Renal cortex interstitium (tissue), 11 donors: ENCODE data around the gene RECQL5. TPM values are rescaled to one million over a fixed set of nuclear protein-coding genes. Genes with fewer than 3 reads are reported as not detected.

Experiments
- DNase-seq, 11 donors: peaks; one replicate each; pipeline ENCODE4 v3.0.0-alpha.2; 2013; ENCODE audit warnings: low read depth in 9 of 11, low spot score in 4 of 11; ENCODE audit errors: extremely low read depth in 1 of 11
- polyA plus RNA-seq, 3 donors: library from polyadenylated mRNA; unstranded; fragments of 120-200 nt; gene quantifications; one replicate each; pipeline ENCODE4 v1.2.1, GENCODE V29; 2013; ENCODE audit not compliant: insufficient read length in 3 of 3

Gene RECQL5
- polyA plus RNA-seq, 3 donors, result 34.6 to 52.3 (median 44.1) TPM

DNA sequence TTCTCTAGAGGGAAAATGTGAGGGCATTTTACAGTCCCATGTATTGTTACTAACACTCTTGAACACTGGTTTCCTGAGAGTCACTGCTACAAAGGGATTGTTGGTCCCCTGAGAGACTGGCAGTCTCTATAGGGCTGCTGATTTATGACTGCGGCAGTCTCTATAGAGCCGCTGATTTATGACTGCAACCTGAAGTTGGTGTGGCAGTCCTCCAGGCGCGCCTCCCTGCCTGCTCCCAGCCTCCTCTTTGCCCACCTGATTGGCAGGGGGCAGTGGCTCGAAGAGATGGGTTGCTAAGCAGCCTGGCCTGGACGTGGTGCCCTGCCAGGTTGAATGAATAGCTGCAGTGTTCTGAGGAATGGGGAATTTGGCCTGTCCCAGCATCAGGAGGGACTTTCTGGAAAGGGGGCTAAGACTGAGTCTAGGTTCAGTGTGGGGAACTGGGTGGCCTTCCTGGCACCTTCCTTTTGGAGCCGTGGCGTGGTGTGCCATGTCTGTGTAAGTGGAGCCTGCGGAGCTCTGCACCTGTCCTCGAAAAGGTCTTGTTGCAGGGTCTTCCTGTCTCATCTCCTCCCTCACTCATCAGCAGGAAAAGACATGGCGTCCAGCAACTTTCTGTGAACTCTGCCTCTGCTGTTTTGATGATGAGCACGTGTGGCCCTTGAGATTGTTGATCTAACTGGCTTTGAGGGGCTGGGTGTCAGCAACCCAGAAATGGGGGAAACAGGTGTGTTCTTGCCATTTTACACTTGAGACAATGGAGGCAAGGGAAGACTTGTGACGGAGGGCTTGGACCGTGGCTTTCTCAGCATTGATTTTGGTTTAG lies 25.1 kb upstream of the RECQL5 start:
- DNase-seq, result no peak

GRCh38 chr17:75691371-75691791 lies 24.4 kb upstream of the RECQL5 start:
- DNase-seq, result no peak

DNA sequence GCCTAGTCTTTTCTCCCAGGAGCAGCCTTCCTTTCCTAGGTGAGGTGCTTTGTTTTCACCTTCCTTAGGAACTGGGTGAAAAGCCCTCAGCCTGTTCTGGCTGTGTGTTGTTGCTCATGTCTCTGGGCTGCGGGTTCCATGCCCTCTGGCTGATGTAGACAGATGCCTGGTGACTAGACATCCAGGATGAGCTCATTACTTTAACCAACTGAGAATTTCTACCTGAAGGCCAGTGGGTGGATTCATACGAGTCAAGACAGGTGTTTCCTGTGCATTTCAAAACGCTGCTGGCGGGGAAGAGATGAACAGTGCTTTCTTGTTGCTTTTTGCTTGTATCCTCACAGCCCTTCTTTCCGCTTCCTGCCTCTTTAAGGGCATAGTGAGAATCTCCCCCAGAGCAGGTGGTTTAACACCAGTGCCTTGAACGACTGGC lies 22.5 kb upstream of the RECQL5 start:
- DNase-seq, result no peak

GRCh38 chr17:75688209-75688825 lies 21.4 kb upstream of the RECQL5 start:
- DNase-seq, result no peak

DNA sequence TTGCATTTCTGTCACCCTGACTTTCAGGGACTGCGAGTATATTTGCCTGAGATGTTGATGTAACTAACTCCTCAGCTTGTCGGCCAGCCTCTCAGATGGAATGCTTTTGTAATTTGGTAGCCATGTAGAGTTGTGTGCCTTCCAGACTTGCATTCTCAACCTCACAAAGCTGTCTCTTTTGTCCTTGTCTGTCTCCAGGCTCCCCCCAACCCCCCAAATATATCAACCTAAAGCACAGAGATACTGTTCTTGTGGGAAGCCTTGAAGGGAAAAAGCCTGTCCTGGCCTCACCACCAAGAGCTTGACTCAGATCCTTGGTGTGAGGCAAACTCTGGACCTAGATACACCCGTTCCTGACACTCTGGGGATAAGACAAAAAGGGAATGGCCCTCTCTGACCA lies 18.5 kb upstream of the RECQL5 start:
- DNase-seq, result no peak

DNA sequence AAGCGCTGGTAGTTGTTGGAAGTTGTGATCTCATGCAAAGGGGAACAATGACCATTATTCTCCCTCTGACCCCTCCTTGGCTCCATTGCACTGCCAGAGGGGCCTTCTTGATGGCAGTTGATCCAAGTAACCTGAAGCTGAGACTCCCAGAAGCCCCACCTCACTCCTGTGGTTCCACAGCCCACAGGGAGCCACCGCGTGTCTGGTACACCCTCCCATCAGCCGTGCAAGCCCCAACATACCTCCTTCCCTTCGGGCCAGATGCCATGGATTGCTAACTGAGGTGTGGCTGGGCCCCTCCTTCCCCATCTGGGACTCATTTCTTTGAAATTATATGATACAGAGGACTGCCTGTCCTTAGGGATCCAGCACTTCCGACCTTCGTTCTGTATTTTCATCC lies 18.0 kb upstream of the RECQL5 start:
- no peak for DNase-seq

DNA sequence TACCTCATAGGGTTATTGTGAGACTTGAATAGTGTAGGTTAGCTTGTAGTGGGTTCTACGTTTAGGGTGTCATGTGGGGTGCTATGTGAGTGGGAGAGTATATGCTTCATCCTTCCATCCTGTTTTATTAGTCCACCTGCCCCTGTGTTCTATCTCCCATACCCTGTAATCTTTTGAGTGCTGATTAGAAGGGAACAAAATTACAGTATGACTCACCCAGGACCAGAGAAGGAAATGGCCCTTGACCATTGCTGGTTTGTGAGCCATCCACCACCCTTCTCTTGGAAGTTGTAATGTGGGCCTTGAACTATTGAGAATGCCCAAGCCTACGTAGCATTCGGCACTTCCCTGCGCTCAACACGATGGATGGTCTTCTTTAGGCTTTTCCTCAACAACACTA lies 17.3 kb upstream of the RECQL5 start:
- DNase-seq, result no peak

DNA sequence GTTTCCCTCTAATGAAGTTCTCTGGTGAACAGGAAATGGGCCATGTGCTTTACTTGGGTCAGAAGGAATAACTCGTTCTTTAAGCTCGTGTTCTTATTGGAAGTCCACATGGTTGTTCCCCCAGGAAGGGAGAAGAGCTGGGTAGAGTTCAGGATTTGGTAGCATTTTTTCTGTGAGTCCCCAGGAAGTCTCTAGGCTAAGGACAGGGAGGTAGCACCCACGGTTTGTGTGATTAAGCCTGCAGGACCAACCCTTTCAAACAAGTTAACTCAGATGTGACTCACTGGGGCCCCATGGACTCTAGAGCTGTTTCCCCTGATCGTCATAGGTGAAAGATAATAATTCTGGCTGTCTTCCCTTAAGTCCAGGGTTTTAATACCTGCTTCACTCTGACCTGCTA lies 16.6 kb upstream of the RECQL5 start:
- no peak for DNase-seq

- no peak for DNase-seq
These were observed 14.3 kb upstream of the RECQL5 start for GRCh38 chr17:75681289-75681688.

DNA sequence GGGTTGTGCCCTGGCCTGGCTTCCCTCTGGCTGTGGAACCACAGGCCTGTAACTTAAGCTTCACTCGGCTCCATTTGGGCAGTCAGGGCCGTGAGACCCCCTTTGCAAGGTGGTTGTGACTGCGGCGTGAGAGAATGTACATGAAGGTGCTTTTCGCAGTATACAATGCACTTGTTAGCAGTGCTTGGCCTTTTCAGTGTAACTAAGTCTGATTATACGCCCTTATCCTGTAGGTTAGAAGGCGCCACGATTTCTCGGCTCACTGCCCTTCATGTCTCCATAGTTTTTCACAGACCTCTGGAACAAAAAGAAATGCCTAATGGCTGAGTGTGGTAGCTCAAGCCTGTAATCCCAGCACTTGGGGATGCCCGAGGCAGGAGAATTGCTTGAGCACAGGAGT lies 13.5 kb upstream of the RECQL5 start:
- DNase-seq, result no peak

DNA sequence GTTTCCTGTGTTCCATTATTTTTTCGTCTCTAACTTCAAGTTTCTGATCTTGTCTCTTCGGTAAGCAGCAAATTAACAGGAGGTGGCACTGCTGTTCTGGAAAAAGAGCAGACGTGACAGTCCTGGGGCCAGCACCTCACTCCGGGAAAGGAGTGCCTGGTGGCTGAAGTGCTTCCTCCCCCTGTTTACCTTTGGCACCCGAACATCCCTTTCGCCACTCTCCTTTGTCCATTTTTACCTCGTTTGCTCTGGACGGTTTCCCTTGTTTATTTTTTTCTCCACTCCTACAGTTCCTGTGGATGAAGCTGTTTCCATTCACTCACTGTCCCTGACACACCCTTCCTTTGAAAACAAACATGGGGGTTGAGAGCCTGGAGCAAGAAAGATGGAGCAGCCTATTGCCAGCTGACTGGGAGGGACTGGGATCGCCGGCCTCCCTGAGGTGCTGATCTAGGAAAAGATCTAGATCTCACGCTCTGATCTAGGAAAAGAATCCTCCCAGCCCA lies 12.8 kb upstream of the RECQL5 start:
- no peak for DNase-seq

DNA sequence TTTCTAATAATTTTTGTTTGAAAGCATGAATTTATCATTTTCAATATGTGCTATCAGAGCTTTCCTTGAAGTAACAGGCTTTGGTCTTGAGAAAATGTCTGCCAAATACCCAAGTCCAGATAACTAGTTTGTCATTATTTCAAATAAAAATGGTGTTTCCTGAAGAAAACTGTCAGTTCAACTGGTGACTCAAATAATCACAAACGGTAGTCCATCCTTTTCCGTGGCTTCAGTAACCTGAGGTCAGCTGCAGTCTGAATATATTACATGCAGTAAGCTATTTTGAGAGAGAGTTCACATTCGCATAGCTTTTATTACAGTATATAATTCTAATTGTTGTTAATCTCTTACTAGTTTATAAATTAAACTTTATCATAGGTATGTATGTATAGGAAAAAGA lies 9.5 kb upstream of the RECQL5 start:
- DNase-seq, result no peak

GRCh38 chr17:75673487-75673886 lies 6.5 kb upstream of the RECQL5 start:
- no peak for DNase-seq

GRCh38 chr17:75672011-75672410 lies 5.1 kb upstream of the RECQL5 start:
- no peak for DNase-seq

DNA sequence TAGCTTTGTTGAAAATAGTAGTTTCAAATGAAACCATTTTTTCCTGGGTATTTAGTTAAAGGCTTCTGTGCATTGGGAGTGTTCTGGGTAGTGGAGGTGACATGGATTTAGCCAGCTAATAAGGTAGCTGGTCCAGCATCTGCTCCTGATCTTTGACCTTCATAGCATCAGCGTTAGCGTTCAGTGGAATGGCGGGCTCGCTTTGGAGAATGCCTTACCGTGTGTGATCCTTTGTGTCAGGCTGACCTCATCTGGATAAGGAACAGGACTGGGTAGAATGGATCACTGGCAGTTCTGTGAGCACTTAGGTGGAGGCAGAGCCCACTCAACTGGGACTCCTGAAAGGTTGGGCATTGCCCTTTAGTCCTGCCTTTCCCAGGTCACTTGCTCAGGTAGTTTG lies 3.9 kb upstream of the RECQL5 start:
- DNase-seq, result no peak

GRCh38 chr17:75668489-75668888 lies 1.5 kb upstream of the RECQL5 start:
- no peak for DNase-seq

GRCh38 chr17:75667825-75668224 lies 871 bp upstream of the RECQL5 start:
- no peak for DNase-seq

GRCh38 chr17:75665981-75666380 lies 973 bp downstream of the RECQL5 start:
- no peak for DNase-seq

- no peak for DNase-seq
These were observed 2.8 kb downstream of the RECQL5 start for GRCh38 chr17:75664099-75664549.

GRCh38 chr17:75662511-75662910 lies 4.4 kb downstream of the RECQL5 start:
- DNase-seq, result no peak

DNA sequence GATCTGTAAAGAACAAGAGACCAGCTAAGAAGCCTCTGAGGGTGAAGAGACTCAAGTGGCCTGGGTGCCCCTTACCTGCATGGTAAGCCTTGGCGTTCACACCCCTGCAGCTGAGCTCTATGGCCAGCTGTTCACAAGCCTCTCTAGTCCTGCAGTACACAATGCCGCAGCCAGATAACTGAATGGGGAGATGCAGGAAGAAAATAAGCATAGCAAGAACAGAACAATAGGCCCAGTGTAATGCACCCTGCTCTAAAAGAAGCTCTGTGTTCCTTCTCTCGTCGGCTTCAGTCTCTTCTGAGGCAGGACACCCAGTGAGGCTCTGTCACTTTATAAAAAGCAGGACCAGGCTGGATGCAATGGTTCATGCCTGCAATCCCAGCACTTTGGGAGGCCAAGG lies 5.4 kb downstream of the RECQL5 start:
- no peak for DNase-seq
